ENCODE measurements around the gene TLX1. TPM values are rescaled to one million over a fixed set of nuclear protein-coding genes. Genes with fewer than 3 reads are reported as not detected.

Gene TLX1
- total RNA-seq, 4 donors from 2014 or later, result not detected

DNA sequence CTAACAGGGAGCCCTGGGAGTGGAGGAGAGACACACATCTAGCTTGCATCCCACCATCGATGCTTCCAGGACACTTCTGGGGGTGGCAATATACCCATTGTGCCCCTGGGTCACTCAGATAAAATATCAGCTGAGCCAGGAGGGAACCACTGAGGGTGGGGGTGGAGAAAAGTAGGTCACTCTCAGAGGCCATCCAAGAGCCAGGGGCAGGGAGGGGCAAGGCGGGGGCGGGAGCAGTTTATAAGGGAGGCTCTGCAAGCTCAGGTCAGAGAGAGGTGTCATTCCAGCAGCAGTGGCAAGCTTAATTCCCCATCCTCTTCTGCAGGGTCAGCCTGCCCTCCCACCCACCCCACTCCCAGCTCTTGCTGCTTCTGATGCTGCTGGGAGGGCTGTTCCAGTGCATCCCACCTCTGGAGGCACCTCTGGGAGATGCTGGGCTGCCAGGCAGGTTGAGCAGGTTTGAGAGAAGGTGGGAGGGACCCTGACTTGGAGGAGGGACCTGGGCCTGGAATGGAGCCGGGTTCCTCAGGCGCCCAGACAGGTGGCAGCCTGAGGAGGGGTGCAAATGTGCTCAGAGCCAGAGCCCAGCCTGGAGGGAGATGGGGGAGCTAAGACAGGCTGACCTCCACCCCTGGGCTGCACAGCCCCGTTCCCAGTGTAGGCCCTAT lies 20.1 kb upstream of the TLX1 start:
- intact Hi-C loops (cut with DNase I; ENCODE audit: low total_unique reads), result no loop called here
- no peak overlapping the region for H3K4me3 ChIP-seq
- no peak for TF ChIP-seq POLR2A (IDR thresholded peaks at IDR 0.05)
- H3K36me3 ChIP-seq, result no peaks in the 10 kb centered on the region
- no peak for DNase-seq
- H3K9me3 ChIP-seq, result no peaks in the 10 kb centered on the region
- no peak overlapping the region for H3K27ac ChIP-seq
- H3K4me1 ChIP-seq, result no peaks in the 10 kb centered on the region
- H3K27me3 ChIP-seq, result no peaks in the 10 kb centered on the region

DNA sequence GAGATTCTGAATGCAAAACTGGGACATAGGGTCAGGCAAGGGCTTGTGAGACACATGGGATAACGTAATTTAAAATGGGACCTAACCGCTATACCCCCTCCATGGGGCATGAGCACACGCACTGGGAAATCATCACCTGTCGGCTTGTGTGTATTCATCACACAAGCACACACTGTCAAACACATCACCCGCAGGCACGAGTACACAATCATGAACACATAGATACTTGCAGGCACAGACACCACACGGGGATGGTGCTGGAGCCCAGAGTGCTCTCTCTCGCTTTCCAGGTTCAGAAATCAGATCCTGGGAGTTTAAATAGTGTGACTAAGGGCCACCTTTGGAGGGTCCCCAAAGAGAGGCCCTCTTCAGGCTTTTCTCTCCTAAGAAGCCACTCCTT lies 19.6 kb upstream of the TLX1 start:
- intact Hi-C loops (cut with DNase I; ENCODE audit: low total_unique reads), result no loop called here
- H3K27me3 ChIP-seq, result no peaks in the 10 kb centered on the region

DNA sequence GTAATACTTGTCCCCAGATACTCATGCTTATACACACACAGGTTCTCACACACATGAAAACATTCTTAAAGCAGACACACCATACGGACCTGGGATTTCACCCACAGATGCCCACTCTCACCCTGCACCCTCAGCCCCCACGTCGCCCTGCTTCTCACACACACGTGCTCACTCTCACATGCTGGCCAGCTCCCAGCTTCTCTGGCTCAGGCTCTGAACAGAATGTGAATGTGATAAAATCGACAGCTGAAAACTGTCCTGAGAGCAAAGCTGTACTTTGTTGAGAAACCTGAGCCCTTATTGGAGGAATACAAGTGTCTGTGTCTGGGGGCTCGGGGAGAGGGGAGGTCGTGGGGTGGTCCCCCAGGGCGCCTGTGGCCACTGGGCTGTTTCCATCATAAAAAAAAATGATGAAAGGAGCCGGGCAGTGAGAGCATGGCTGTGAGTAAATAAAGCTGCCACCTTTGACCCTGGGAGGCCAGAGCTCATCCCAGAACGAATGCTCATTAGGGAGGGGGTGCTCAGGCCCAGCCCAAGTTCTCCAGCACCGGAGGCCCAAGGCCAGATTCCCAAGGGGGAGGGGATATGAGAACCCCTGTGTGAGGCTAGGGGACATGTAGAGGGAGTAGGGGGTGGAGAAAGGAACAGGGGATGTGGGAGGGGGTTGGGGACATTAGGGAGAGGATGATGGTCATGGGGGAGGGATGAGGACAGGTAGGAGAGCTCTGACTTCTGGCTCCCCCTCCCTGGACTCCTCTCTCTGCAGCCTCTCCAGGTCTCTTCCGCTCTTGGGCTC lies 18.1 kb upstream of the TLX1 start:
- H3K27me3 ChIP-seq, result no peaks in the 10 kb centered on the region
- H3K9me3 ChIP-seq, result no peaks in the 10 kb centered on the region
- DNase-seq, result no peak
- no peak overlapping the region for H3K4me3 ChIP-seq
- no peak for TF ChIP-seq POLR2A (IDR thresholded peaks at IDR 0.05)
- no peaks in the 10 kb centered on the region for H3K36me3 ChIP-seq
- H3K4me1 ChIP-seq, result no peaks in the 10 kb centered on the region
- H3K27ac ChIP-seq, result no peak overlapping the region
- intact Hi-C loops (cut with DNase I; ENCODE audit: low total_unique reads), result no loop called here

More for the DNA sequence above, 19.6 kb upstream of the TLX1 start:
- Histone ChIP-seq H3K27ac (no peak overlapping the region), H3K4me3 (no peak overlapping the region), H3K36me3 (no peaks in the 10 kb centered on the region), H3K4me1 (no peaks in the 10 kb centered on the region), H3K9me3 (no peaks in the 10 kb centered on the region)
- TF ChIP-seq POLR2A (IDR thresholded peaks at IDR 0.05), result no peak
- TF ChIP-seq, protein P1, sequence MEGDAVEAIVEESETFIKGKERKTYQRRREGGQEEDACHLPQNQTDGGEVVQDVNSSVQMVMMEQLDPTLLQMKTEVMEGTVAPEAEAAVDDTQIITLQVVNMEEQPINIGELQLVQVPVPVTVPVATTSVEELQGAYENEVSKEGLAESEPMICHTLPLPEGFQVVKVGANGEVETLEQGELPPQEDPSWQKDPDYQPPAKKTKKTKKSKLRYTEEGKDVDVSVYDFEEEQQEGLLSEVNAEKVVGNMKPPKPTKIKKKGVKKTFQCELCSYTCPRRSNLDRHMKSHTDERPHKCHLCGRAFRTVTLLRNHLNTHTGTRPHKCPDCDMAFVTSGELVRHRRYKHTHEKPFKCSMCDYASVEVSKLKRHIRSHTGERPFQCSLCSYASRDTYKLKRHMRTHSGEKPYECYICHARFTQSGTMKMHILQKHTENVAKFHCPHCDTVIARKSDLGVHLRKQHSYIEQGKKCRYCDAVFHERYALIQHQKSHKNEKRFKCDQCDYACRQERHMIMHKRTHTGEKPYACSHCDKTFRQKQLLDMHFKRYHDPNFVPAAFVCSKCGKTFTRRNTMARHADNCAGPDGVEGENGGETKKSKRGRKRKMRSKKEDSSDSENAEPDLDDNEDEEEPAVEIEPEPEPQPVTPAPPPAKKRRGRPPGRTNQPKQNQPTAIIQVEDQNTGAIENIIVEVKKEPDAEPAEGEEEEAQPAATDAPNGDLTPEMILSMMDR (IDR thresholded peaks at IDR 0.05), result no peak
- no peak for DNase-seq

DNA sequence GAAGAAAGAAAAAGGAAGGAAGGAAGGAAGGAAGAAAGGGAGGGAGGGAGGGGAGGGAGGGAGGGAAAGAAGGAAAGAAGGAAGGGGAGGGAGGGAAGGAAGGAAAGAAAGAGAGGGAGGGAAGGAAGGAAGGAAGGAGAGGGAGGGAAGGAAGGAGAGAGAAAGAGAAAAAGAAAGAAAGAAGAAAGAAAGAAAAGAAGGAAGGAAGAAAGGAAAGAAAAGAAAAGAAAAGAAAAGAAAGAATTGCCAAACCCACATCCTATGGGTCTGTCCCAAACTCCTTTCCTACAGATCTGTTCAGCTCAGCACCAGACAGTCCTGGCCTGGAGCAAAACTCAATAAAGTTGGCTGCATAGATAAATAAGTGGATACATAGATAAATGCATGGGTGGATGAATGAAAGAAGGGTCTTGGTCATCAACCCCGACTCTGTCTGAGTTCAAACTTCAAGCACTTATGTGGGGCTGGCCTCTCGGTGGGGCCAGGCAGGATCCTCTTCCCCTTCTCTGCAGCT lies 17.2 kb upstream of the TLX1 start:
- no peak for DNase-seq
- H3K4me1 ChIP-seq, result no peaks in the 10 kb centered on the region
- TF ChIP-seq, protein P1 (IDR thresholded peaks at IDR 0.05), result no peak
- no peak for TF ChIP-seq POLR2A (IDR thresholded peaks at IDR 0.05)
- intact Hi-C loops (cut with DNase I; ENCODE audit: low total_unique reads), result no loop called here
- H3K36me3 ChIP-seq, result no peaks in the 10 kb centered on the region
- no peak overlapping the region for H3K4me3 ChIP-seq
- no peaks in the 10 kb centered on the region for H3K9me3 ChIP-seq
- no peaks in the 10 kb centered on the region for H3K27me3 ChIP-seq
- H3K27ac ChIP-seq, result no peak overlapping the region

DNA sequence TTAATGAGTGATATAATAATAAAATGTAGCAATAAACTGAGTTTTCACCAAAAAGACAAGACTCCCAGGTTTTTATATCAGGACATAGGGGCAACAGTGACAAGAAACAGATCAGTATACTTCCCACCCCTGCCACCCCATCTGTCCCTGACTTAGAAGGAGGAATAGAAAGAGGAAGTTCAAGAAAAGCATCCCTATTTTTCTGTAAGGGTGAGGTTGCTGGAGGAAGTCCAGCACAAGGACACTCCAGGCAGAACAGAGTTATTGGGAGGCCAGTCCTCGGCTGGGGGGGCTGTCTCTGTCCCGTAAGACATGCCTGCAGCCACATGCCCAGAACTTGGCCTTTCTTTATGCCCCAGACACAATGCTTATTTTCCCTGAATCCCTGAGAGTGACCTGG lies 16.5 kb upstream of the TLX1 start:
- intact Hi-C loops (cut with DNase I; ENCODE audit: low total_unique reads), result no loop called here
- H3K4me1 ChIP-seq, result no peaks in the 10 kb centered on the region
- TF ChIP-seq POLR2A (IDR thresholded peaks at IDR 0.05), result no peak
- TF ChIP-seq, protein P1 (IDR thresholded peaks at IDR 0.05), result no peak
- no peaks in the 10 kb centered on the region for H3K9me3 ChIP-seq
- no peak overlapping the region for H3K4me3 ChIP-seq
- H3K27ac ChIP-seq, result no peak overlapping the region
- no peaks in the 10 kb centered on the region for H3K27me3 ChIP-seq
- no peaks in the 10 kb centered on the region for H3K36me3 ChIP-seq
- DNase-seq, result no peak

DNA sequence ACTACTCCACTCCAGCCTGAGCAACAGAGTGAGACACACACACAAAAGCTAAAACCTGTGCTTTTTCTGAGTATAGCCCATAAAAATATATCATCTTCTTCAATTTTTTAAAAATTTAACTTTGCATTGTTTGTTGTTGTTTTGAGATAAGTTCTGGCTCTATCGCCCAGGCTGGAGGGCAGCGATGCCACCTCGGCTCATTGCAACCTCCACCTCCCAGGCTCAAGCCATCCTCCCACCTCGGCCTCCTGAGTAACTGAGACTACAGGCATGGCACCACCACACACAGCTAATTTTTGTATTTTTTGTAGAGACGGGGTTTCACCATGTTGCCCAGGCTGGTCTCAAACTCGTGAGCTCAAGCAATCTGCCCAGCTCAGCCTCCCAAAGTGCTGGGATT lies 14.3 kb upstream of the TLX1 start:
- intact Hi-C loops (cut with DNase I; ENCODE audit: low total_unique reads), result no loop called here
- no peaks in the 10 kb centered on the region for H3K36me3 ChIP-seq
- no peak overlapping the region for H3K4me3 ChIP-seq
- DNase-seq, result no peak
- TF ChIP-seq, protein P1 (IDR thresholded peaks at IDR 0.05), result no peak
- no peak for TF ChIP-seq POLR2A (IDR thresholded peaks at IDR 0.05)
- peaks cover 0 to 10% of the 10 kb centered on the region in 2 donors for H3K27me3 ChIP-seq
- H3K27ac ChIP-seq, result no peak overlapping the region
- H3K4me1 ChIP-seq, result no peaks in the 10 kb centered on the region
- no peaks in the 10 kb centered on the region for H3K9me3 ChIP-seq
